Inflammatory macrophage (primary cell): Measurements from ENCODE around the gene FBXO22.
A peak's percentile ranks its signal among the peaks of the same experiment; 100 is the strongest.

Source experiments
- DNase-seq, 2 donors: peaks; one replicate each; pipeline ENCODE4 v3.0.0-alpha.2; 2020 to 2022

Gene FBXO22

GRCh38 chr15:75984706-75985105, 81.0 kb downstream of the FBXO22 start:
- peak; percentile 3 to 25 for DNase-seq

DNA sequence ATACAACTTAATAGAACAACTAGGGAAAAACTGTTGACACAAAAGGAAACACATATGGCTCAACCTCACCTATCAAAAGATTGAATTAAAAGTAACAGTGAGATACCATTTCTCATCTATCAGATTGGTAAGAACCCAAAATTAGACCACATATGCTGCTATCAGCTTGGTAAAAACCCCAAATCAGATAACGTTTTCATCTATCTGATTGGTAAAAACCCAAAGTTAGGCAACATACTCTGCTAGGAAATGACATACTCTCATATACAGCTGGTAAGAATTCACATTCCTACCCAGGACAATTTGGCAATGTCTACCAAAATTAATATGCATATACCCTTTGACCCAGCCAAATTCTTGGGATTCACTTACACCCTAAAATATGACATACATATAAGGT, 82.3 kb downstream of the FBXO22 start:
- no peak for DNase-seq

DNA sequence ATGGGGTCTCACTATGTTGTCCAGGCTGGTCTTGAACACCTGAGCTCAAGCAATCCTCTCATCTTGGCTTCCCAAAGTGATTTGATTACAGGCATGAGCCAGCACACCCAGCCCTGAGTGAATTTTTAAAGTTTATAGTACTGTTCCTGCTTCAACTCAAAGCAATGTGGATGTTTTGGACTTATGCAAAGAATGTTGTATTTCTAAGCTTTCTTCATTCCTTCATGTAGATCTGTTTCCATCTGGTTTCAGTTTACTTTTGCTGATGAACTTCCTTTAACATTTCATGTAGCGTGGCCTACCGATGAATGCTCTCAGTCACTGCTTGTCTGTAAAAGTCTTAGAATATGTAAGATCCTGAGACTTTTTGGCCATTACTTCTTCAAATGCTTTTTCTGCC, 85.4 kb downstream of the FBXO22 start:
- no peak for DNase-seq

- DNase-seq = no peak
These were observed 86.2 kb downstream of the FBXO22 start for GRCh38 chr15:75989875-75990274.
